ENCODE measurements around the gene KLRG1.

DNA sequence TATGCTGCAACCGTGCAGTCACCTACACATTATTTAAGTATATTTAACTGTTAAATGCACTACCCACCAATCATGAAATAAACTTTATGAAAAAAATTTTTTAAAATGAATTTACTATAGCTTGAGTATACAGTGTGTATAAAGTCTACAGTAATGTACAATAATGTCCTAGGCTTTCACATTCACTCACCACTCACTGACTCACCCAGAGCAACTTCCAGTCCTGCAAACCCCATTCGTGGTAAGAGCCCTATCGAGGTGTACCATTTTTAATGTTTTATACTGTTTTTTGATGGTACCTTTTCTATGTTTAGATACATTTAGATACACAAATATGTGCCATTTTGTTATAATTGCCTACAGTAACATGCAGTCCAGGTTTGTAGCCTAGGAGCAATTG is 48.1 kb downstream of the KLRG1 start:
- TF ChIP-seq, protein P1, sequence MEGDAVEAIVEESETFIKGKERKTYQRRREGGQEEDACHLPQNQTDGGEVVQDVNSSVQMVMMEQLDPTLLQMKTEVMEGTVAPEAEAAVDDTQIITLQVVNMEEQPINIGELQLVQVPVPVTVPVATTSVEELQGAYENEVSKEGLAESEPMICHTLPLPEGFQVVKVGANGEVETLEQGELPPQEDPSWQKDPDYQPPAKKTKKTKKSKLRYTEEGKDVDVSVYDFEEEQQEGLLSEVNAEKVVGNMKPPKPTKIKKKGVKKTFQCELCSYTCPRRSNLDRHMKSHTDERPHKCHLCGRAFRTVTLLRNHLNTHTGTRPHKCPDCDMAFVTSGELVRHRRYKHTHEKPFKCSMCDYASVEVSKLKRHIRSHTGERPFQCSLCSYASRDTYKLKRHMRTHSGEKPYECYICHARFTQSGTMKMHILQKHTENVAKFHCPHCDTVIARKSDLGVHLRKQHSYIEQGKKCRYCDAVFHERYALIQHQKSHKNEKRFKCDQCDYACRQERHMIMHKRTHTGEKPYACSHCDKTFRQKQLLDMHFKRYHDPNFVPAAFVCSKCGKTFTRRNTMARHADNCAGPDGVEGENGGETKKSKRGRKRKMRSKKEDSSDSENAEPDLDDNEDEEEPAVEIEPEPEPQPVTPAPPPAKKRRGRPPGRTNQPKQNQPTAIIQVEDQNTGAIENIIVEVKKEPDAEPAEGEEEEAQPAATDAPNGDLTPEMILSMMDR (IDR thresholded peaks at IDR 0.05; ENCODE audit: low read depth, low read length, missing input control): no peak
- TF ChIP-seq, protein P2, sequence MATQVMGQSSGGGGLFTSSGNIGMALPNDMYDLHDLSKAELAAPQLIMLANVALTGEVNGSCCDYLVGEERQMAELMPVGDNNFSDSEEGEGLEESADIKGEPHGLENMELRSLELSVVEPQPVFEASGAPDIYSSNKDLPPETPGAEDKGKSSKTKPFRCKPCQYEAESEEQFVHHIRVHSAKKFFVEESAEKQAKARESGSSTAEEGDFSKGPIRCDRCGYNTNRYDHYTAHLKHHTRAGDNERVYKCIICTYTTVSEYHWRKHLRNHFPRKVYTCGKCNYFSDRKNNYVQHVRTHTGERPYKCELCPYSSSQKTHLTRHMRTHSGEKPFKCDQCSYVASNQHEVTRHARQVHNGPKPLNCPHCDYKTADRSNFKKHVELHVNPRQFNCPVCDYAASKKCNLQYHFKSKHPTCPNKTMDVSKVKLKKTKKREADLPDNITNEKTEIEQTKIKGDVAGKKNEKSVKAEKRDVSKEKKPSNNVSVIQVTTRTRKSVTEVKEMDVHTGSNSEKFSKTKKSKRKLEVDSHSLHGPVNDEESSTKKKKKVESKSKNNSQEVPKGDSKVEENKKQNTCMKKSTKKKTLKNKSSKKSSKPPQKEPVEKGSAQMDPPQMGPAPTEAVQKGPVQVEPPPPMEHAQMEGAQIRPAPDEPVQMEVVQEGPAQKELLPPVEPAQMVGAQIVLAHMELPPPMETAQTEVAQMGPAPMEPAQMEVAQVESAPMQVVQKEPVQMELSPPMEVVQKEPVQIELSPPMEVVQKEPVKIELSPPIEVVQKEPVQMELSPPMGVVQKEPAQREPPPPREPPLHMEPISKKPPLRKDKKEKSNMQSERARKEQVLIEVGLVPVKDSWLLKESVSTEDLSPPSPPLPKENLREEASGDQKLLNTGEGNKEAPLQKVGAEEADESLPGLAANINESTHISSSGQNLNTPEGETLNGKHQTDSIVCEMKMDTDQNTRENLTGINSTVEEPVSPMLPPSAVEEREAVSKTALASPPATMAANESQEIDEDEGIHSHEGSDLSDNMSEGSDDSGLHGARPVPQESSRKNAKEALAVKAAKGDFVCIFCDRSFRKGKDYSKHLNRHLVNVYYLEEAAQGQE (IDR thresholded peaks at IDR 0.05): no peak

All from liver (tissue), 2 donors.